ENCODE measurements around the gene ING3.
A peak's percentile ranks its signal among the peaks of the same experiment; 100 is the strongest.

DNA sequence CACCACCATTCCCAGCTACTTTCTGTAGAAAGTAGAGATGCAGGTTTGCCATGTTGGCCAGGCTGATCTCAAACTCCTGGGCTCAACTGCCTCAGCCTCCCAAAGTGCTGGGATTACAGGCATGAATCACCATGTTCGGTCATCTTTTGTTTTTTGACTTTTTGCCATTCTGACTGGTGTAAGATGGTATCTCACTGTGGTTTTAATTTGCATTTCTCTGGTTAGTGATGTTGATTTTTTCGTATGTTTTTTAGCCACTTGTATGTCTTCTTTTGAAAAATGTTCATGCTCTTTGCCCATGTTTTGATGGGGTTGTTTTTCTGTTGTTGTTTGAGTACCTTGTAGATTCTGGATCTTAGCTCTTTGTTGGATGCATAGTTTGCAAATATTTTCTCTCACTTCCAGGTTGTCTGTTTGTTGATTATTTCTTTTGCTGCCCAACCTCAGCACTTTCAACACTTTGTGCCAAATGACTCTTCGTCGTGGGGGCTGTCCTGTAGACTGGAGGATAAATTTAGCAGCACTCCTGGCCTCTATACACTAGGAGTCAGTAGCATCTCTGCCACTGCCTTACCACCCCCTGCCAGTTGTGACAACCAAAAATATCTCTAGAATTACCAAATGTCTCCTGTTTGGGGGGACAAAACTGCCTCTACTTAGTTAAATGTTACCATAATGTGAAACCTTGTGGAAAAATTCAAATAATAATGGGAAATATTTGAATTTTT is 31.5 kb downstream of the ING3 start:
- TF ChIP-seq, protein P1, sequence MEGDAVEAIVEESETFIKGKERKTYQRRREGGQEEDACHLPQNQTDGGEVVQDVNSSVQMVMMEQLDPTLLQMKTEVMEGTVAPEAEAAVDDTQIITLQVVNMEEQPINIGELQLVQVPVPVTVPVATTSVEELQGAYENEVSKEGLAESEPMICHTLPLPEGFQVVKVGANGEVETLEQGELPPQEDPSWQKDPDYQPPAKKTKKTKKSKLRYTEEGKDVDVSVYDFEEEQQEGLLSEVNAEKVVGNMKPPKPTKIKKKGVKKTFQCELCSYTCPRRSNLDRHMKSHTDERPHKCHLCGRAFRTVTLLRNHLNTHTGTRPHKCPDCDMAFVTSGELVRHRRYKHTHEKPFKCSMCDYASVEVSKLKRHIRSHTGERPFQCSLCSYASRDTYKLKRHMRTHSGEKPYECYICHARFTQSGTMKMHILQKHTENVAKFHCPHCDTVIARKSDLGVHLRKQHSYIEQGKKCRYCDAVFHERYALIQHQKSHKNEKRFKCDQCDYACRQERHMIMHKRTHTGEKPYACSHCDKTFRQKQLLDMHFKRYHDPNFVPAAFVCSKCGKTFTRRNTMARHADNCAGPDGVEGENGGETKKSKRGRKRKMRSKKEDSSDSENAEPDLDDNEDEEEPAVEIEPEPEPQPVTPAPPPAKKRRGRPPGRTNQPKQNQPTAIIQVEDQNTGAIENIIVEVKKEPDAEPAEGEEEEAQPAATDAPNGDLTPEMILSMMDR (IDR thresholded peaks at IDR 0.05 in 2 of 3, conservative IDR thresholded peaks at IDR 0.05 in 1 of 3; ENCODE audit: insufficient read depth in 2 of 3, low read depth in 1 of 3, low read length in 3 of 3), result peak; percentile 12 to 47 (median 42); a peak in 4 of 6 replicates
- TF ChIP-seq SMC3 (conservative IDR thresholded peaks at IDR 0.05; ENCODE audit: insufficient read depth, low read depth, low read length), result no peak
- TF ChIP-seq, protein P2, sequence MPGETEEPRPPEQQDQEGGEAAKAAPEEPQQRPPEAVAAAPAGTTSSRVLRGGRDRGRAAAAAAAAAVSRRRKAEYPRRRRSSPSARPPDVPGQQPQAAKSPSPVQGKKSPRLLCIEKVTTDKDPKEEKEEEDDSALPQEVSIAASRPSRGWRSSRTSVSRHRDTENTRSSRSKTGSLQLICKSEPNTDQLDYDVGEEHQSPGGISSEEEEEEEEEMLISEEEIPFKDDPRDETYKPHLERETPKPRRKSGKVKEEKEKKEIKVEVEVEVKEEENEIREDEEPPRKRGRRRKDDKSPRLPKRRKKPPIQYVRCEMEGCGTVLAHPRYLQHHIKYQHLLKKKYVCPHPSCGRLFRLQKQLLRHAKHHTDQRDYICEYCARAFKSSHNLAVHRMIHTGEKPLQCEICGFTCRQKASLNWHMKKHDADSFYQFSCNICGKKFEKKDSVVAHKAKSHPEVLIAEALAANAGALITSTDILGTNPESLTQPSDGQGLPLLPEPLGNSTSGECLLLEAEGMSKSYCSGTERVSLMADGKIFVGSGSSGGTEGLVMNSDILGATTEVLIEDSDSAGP (CRISPR knock-in tag; IDR thresholded peaks at IDR 0.05), result no peak
- TF ChIP-seq, protein P3, sequence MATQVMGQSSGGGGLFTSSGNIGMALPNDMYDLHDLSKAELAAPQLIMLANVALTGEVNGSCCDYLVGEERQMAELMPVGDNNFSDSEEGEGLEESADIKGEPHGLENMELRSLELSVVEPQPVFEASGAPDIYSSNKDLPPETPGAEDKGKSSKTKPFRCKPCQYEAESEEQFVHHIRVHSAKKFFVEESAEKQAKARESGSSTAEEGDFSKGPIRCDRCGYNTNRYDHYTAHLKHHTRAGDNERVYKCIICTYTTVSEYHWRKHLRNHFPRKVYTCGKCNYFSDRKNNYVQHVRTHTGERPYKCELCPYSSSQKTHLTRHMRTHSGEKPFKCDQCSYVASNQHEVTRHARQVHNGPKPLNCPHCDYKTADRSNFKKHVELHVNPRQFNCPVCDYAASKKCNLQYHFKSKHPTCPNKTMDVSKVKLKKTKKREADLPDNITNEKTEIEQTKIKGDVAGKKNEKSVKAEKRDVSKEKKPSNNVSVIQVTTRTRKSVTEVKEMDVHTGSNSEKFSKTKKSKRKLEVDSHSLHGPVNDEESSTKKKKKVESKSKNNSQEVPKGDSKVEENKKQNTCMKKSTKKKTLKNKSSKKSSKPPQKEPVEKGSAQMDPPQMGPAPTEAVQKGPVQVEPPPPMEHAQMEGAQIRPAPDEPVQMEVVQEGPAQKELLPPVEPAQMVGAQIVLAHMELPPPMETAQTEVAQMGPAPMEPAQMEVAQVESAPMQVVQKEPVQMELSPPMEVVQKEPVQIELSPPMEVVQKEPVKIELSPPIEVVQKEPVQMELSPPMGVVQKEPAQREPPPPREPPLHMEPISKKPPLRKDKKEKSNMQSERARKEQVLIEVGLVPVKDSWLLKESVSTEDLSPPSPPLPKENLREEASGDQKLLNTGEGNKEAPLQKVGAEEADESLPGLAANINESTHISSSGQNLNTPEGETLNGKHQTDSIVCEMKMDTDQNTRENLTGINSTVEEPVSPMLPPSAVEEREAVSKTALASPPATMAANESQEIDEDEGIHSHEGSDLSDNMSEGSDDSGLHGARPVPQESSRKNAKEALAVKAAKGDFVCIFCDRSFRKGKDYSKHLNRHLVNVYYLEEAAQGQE (IDR thresholded peaks at IDR 0.05; ENCODE audit: borderline replicate concordance), result no peak
- TF ChIP-seq, protein P3 (CRISPR knock-in tag; IDR thresholded peaks at IDR 0.05; ENCODE audit: low read depth), result no peak
